GM11168 (cell line): ENCODE measurements around the gene SLC9A9.

Experiments
- in situ Hi-C: fragments of 300-500 bp; cut with MboI; formaldehyde crosslinking; loops from one replicate; pipeline ENCODE4 v1.12.0; 2022; ENCODE audit warnings: low sequenced_read_pairs; ENCODE audit not compliant: unreplicated experiment

SLC9A9 gene

DNA sequence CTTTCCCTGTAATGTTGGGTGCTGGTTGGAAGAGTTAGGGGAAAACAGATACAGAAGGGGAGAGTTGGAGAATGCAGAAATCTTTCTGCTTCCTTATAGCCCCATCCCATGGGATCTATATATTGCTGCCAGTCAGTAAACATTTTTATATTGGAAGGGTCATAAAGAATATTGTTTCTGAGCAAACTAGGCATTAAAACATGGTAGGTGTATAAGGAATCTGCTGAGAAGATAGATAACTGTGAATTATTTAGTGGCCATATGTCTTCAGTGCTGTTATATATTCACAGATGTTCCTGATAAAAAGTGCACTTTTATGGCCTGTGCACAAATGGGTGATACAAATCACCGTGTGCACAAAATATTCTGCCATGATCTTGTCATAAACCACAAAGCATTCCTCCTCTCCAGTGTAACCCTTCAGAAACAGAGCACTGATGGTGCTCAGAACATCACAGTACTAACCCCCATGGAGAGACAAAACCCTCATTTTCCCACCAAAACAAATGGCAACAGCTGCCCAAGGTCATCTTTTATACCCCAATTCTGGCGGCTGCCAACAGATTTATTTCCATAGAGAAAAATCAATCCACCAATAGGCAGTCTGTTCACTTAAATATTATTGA, 269.3 kb downstream of the SLC9A9 start:
- in situ Hi-C loops: no loop called here

DNA sequence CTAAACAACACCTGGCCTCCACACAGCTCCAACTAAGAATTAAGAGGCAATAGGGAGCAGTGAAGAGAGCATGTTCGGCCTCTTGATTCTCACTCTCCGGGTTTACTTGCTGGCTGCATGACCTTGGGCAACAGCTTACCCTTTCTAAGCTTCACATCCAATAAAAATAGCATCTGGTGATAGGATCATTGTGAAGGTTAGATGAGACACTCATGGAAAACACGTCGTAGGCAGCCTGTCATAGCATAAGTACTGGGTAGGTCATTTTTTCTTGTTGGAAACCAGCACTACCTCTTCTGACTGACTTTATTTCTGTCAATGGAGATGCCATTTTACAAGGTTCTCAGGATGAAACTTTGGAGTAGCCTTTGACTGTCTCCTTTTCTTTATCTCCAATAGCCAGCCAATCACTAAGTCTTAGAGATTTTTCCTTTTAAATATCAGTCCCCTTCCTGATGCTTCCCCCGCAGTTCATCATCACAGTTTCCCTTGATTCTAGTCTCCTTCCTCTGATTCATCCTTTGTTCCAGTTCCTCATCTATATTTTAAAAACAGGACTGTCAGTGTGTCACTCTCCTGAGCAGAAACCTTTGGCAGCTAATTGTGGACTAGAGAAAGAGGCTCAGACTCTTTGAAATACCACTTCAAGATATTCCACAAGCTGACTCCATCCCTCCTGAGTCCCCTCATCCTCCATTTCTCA, 271.5 kb downstream of the SLC9A9 start:
- in situ Hi-C loops: no loop called here

DNA sequence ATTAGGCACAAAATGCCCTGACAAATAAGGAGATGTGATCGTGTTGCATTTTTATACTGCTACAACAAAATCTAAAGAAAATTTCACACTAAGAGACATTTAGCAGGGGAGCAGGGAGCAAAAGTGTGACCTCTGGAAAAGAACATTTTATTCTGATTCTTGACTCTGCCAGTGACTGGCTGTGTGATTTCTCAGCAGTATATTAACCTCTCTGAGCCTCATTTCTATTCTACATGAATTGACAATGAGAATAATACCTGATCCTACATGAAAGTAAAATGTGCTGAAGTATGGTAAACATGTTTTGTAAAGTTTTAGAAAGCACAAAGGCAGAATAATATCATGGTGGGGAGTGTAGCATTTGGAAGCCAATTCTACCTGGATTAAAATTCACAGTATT, 273.3 kb downstream of the SLC9A9 start:
- in situ Hi-C loops: no loop called here

DNA sequence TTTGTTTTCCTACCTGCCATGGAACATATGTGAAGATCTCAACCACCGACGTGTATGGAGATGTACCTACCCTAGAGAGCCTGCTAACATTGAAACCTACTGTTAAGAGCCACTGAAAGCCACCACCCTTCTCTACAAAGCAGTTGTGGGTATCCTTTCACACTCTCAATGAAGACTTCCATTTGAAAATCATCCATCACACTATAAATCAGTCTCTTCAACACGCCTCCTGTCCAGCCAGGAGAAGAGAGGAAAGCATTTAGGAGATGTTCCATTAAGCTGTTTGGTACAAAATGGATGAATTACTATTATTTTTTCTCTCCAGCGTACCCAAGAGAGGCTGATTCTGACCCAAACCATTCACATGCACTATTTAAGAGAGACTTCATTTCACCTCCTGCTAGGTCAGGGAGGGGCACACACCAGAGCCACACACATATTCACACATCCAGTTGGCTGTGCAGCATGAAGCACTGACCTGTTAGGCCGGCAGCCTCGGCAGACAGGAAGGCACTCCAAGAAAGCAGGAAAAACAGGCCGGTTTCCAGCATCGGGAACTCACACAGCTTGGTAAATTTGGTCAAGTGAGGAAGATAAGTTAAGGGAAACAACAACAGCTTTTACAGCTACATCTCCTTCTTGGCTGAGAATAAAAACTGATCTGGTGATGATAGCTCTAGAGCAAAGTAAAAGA, 274.5 kb downstream of the SLC9A9 start:
- in situ Hi-C loops: no loop called here

DNA sequence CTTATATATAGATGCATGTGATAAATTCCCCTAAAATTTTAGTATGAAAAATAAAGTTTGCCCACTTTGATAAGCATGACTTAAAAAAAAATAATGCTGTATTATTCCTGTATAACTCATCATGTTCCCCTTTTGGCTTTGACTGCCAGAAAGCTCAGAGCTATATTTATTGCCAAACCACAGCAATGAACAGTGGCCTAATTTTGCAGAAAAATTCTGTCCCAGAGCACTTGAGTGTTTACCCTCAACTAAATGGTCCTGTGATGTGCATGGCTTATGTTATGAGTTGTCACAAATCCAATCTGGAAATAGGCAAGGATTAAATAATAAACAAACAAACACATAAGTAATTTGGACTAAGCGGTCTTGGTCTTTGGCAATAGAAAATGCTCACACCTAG, 276.7 kb downstream of the SLC9A9 start:
- in situ Hi-C loops: no loop called here

DNA sequence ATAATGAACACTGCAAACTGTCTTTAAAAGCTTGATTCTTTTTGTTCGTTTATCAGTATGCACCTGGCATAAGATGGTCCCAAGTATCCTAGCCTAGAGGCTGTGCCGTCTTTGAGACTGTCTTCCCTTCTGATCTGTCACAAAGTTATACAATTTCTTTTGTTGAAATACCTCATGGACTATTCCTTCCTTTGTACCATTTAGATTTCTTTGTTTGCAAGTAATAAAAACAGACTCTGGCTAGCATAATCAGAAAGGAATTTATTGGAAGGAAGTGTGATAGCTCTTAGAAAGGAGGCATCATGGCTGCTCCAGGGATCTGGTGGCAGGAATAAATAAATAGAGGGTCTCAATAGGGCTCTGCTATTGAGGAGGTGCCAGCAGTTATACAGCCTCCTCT, 280.4 kb downstream of the SLC9A9 start:
- in situ Hi-C loops: no loop called here

DNA sequence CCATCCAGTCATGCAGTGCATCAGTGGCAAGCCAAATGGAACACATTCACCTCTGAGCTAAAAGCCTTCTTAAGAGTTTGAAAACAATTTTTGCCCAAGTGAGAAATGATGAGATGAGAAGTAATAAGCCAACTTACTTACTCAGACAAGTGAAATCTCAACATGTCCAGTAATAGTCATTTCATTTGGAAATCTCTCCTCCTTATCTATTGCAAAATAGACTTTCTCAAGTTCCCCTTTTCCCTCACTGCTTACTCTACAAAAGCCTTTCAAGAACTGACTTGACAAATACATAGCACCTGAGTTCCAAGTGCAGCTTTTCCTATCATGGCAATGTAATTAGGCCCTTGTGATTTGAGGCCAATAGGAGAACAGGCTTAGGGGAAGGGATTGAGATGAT, 282.3 kb downstream of the SLC9A9 start:
- in situ Hi-C loops: no loop called here

DNA sequence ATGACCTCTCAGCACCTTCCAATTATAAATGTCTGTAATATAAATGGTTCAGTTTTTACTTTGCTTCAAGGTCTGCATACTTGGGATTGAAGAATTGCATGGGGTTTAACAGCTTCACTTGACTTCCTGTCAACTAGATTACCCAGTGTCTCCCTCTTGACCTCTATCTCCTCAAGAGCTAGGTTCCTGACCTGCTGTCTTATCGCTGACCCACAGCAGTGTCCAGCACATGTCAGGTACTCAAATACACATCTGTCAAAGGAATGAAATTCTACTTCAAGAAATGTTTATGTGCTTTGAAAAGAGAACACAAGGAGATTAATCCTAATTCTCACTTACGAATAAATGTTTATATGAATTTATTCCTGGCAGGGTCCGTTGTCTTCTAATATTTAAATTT, 284.5 kb downstream of the SLC9A9 start:
- in situ Hi-C loops: no loop called here

DNA sequence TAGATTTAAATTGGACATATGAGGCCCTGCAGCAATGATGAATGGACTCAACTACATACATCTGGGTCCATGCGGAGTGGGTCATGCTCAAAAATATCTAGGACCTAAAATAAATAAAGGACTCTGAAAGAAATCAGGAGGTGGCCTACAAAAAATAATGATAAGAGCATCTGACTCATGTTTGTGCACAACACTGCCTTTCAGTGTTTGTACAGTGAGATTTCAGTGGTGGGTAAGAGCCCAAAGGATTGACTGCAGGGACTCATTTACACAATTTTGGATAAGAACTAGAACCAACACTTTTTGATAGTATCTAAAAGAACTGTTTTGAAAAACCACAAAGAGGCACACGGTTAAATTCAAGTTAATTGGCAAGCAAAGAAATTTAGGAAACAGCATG, 285.5 kb downstream of the SLC9A9 start:
- in situ Hi-C loops: no loop called here

DNA sequence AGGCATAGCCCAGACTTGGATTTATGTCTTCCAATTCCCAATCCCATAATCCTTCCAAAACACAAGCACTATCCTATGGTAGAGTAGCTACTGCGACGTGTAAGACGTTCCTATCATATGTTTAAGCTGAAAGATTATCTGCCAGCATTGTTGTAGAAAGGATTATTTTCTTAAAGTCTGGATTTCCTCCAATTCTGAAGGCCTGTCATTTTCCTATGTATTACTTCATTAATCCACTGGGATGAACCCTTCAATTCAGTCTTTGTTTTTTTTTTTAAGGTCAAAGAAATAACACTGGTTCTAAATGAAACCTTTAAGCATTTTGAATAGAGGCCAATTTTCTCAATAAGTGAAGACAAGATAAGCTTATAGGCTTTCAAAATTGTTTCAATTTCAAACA, 289.0 kb downstream of the SLC9A9 start:
- in situ Hi-C loops: no loop called here

DNA sequence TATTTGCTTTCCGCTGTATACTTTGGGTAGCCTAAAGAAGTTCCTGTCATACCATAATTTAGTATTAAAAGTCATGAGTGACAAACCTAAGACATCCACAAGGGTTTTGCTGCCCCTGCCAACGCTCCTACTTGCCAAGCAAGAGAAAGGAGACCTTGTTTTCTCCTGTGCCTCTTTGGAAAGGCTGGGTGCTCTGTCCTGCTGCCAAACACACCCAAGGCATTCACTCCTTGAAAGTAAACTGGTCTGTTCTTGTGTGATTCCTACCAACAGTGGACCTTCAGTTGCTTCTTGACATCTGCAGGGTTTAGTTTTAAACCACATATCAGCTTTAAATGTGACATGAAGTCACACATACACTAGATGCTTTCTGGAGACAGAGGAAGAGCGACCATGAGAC, 295.4 kb downstream of the SLC9A9 start:
- in situ Hi-C loops: no loop called here

DNA sequence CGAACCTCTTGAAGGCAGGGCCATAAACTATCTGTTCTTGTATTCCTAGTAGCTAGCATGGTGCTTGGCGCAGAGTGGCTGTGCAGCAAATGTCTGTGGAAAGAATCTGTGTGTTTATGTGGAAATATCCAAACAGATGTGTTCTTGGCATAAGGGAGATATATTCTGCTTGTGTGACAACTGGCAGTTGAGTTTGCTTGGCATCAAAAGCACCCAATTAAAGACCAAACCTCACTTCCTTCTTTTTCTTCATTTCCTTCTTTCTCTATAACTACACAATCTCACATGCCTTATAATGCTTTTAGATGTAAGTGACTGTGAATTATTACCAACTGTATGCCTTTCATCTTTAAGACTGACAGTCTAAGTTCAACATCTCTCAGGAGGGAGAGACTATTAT, 296.5 kb downstream of the SLC9A9 start:
- in situ Hi-C loops: no loop called here

DNA sequence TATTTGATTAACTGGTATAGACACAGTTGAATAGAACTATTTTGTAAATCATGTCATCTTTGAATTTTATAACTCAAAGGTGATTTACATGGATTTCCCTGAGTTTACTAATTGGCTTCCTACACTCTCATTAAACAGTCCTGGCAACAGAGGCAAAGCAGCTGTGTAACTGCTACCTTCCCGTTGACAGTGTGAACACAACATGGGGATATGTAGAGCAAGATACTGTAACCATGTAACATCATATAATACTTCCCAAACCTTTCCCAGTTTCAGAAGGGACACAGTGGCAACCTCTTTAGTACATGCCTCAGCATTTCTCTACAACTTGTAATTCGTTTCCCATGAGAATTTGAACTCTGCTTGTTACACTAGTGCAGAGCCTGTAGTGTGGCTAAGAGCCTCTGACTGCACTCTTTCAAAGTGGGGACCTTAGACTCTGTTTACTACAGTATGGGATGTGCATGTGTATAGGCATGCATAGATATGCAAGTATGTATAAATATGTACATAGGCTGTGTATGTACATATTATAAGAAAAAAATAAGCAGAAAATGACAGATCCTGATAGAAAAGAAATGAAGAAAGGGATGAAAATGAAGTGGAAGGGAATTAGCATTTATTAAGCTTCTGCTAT, 299.3 kb downstream of the SLC9A9 start:
- in situ Hi-C loops: no loop called here

DNA sequence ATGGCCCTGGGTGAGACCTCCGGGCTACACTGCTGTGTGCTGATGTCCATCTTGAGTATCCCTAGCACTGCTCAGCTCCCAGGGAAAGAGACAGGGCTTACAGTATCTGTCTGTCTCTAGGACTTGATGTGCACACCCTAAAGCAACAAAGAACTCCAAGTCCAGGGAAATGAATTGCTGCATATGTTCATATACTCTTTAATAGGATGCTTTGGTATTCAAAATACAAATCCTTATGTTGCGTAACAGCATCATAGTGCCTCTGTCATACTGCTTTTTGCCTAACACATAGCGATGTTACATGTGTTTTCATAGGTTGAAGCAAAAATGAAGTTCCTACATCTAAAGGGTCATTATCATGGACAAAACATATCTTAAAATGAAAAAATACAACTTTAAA, 299.9 kb downstream of the SLC9A9 start:
- in situ Hi-C loops: no loop called here

DNA sequence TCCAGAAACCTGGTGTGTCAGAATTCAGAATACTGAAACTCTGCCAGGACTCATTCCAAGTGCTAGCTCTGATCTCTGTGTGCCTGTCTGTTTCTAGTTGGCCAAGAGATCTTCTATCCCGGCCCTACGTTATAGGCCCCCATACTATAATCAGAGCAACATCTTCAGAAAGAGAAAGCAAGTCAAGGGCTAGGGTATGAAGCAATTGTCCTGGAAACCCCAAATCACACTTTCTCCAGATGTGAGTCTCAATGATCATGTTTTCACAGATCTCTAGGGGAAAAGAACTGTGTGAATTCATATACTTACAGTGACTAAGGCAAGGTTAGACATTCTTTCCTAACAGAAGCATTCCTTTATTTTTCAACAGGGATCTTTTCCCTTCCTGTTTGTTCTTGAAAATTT, 309.7 kb downstream of the SLC9A9 start:
- in situ Hi-C loops: no loop called here

DNA sequence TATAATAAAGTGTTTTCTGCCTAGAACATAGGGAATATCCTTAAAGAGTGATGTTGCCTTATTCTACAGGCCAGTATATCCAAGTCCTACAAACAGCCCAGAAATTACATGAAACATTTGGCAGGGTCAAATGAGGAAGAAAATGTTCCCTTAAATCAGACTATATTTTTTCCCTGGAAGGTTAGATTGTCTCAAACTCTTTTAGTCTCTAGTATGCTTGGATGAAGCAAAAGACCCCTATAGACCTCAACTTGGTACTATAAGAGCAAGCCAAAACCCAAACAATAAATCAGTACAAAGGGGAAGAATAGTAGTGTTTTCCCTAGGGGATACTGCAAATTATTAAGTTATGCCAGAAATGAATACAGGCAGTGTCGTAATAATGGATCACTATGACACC, 310.2 kb downstream of the SLC9A9 start:
- in situ Hi-C loops: no loop called here

DNA sequence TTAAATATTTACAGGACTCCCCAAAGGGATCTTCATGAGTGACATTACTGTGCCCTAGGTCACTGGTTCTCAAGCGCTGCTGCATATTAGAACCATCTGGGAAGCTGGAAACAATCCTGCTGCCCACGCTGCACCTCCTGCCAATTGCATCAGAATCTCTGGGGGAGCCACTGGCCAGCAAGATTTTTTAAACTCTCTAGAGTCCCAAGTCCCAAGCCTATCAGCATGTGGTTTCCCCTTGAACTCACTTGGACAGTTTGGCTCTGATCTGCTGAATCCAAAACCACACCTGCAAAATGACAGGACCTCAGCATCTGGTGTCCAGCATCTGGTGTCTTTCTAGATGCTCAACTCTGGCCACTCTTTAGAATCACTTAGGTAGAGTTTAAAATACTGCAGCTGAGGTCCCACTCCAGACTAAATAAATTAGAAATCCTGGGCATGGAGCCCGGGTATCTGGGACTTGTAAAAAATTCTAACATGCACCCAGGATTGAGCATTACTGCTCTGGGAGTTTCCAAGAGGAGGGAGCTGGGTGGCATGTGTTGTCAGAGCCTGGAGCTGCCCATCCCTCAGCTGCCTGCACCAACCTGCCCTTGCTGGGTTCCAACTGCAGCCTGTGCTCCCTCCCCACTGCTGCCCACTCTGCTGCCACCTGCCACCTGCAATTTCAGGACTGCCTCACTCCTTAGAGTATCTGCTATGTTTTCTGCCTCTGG, 311.3 kb downstream of the SLC9A9 start:
- in situ Hi-C loops: no loop called here

DNA sequence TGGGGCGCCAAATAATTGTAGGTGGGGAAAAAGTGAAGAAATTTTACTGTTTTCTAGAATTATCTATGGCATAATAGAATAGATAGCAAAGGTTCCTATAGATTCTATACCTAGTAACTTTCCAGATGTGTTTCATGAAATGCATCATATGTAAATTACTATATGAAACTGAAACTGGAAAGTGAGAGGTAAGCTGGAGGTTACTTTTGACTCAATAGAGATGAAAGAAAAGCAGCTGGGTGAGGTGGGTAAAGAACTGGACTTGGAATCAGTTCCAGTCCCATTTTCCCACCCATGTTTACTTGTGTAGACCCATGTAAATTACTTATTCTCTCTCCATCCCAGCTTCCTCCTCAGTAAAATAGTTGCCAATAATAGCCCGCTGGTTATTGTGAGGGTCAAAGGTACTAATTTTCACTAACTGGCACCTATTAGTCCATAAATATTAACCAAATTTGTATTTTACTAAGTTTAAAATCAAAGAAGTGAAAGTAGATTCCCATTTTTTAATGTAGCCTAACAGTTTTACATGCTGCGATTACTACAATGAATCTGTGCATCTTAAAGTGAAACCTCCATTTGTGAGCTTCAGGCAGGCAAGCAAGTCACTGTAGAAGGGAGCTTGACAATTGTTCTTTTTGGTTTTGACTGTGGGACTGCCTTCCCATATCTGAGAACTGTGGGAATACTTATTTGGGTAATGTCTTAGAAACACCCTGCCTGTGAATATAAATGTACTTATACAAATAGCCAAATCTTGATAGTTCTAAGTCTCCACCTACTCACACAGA, 312.1 kb downstream of the SLC9A9 start:
- in situ Hi-C loops: no loop called here

DNA sequence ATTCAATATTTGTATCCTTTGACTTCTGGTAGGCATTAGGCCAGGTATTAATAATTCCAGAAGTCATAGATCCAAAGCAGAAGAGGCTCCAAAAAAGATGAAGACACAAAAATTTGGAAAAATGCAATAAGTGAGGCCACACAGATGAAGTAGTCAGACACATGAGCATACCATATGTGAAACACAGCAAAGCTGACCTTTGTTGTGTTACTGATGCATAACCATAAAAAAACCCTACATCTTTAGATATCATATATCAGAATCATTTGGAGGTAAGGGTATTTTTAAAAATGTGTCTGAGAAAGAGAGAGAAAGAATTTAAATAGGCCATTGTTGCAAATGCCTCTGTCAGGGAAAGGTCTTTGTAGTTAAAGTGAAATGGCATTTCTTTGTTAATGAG, 314.9 kb downstream of the SLC9A9 start:
- in situ Hi-C loops: no loop called here

DNA sequence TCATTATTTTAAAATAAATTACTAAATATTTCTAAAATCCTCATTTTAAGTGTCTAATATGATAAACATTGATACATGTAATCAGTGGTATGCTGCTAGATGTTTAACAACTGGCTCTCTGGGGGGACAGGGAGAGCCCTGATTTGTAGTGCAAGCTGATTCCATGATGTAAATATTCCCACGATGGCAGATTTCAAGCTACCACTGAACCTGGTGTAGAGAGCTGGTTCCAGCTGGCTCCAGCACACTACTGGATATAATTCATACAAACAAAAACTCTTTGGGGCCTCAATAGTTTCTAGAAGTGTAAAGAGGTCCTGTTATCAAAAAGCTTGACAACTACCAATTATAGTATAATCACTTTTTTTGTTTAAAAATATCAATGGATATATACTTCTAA, 316.2 kb downstream of the SLC9A9 start:
- in situ Hi-C loops: no loop called here
